K562 (cell line): ENCODE results near the gene MRPS10. TPM values are rescaled to one million over a fixed set of nuclear protein-coding genes. Genes with fewer than 3 reads are reported as not detected.

ENCODE experiments used
- BRD9 ChIP-seq: fragments of 450-650 bp; IDR thresholded peaks from 2 replicates; pipeline ENCODE4 v1.6.1; 2018; ENCODE audit warnings: low read depth; ENCODE audit not compliant: partially characterized antibody
- FOSL1 ChIP-seq: fragments of 200-800 bp; sonication (Bioruptor generic); conservative IDR thresholded peaks from 2 replicates; pipeline ENCODE4 v1.6.1; 2016; ENCODE audit warnings: missing genetic modification characterization, missing compliant biosample characterization
- FOXJ2 ChIP-seq: fragments of 200-800 bp; sonication (Bioruptor generic); IDR thresholded peaks from 2 replicates; pipeline ENCODE4 v1.6.1; 2016; ENCODE audit warnings: missing genetic modification characterization, missing compliant biosample characterization
- KLF10 ChIP-seq: fragments of 250-450 bp; sonication (Bioruptor Pico); IDR thresholded peaks from 2 replicates; pipeline ENCODE4 v1.6.1; 2021; ENCODE audit warnings: matching md5 sums
- KLF6 ChIP-seq: fragments of 250-450 bp; sonication (Bioruptor Pico); IDR thresholded peaks from 2 replicates; pipeline ENCODE4 v1.4.0; 2020; ENCODE audit warnings: mild to moderate bottlenecking, moderate library complexity, borderline replicate concordance
- NFE2L1 ChIP-seq: fragments of 450-650 bp; IDR thresholded peaks from 2 replicates; pipeline ENCODE4 v1.6.1; 2016; ENCODE audit warnings: missing genetic modification characterization, low read depth, mild to moderate bottlenecking, missing compliant biosample characterization, moderate library complexity, borderline replicate concordance
- NRF1 ChIP-seq, 2 experiments: fragments of 450-650 bp; IDR thresholded peaks in 1 of 2; conservative IDR thresholded peaks in 1 of 2; 2 replicates each; pipeline ENCODE4 v1.6.1; 2014; ENCODE audit warnings: mild to moderate bottlenecking in 2 of 2
- SIRT6 ChIP-seq: IDR thresholded peaks from one replicate; pipeline ENCODE4 v1.6.1; 2012; ENCODE audit warnings: low read depth, mild to moderate bottlenecking, control low read depth, inconsistent platforms, low read length, moderate library complexity
- ZNF12 ChIP-seq: sonication (generic); formaldehyde crosslinking; IDR thresholded peaks from 2 replicates; pipeline ENCODE4 v1.4.0; 2020; ENCODE audit warnings: mild to moderate bottlenecking, missing genetic modification reagents
- polyA plus RNA-seq, 8 experiments: library from polyadenylated mRNA; depleted of rRNA in 4 of 8; stranded (reverse) in 5 of 8; unstranded in 3 of 8; fragments of >200 nt; fragmentation: Nextera tagmentation in 2 of 8; fragmentation: Illumina TruSeq in 1 of 8; extraction: Ambion mirVana in 2 of 8; extraction: Trizol in 1 of 8; gene quantifications; 2 replicates each; pipeline versions ENCODE4 v1.2.1 to v1.2.3, GENCODE V29; 2011 to 2014; ENCODE audit warnings: inconsistent platforms in 1 of 8, missing spikeins in 1 of 8
- total RNA-seq, 7 experiments: library from RNA; depleted of rRNA in 6 of 7; stranded (reverse); fragments of >200 nt in 6 of 7; fragmentation: Illumina TruSeq in 2 of 7; extraction: Trizol in 2 of 7; gene quantifications; 2 replicates each; pipeline versions ENCODE4 v1.2.1 to v1.2.3, GENCODE V29; 2011 to 2021; ENCODE audit warnings: low replicate concordance in 1 of 7
- TF ChIP-seq, protein P1 (sequence below): sonication (generic); formaldehyde crosslinking; IDR thresholded peaks from 2 replicates; pipeline ENCODE4 v1.8.1; 2023; ENCODE audit warnings: missing genetic modification reagents, mild to moderate bottlenecking, borderline replicate concordance
- TF ChIP-seq, protein P2 (sequence below): sonication (generic); formaldehyde crosslinking; IDR thresholded peaks from 2 replicates; pipeline ENCODE4 v1.8.0; 2023; ENCODE audit warnings: mild to moderate bottlenecking, missing genetic modification reagents
- TF ChIP-seq, protein P3 (sequence below): fragments of 450-650 bp; IDR thresholded peaks from 2 replicates; pipeline ENCODE4 v1.6.1; 2016
- TF ChIP-seq, protein P4 (sequence below), 2 experiments: fragments of 150-350 bp in 1 of 2; IDR thresholded peaks; 2 replicates each; pipeline ENCODE4 v1.6.1; 2012 to 2016; ENCODE audit warnings: low read depth in 2 of 2, low read length in 2 of 2, mild to moderate bottlenecking in 1 of 2, moderate library complexity in 1 of 2

The MRPS10 gene
- total and polyA plus RNA-seq, 9 of the 15 experiments (the other 6 are each of a cell fraction or from before 2014, with no cell fraction given) = 48.6 to 166 (median 93.7) TPM

DNA sequence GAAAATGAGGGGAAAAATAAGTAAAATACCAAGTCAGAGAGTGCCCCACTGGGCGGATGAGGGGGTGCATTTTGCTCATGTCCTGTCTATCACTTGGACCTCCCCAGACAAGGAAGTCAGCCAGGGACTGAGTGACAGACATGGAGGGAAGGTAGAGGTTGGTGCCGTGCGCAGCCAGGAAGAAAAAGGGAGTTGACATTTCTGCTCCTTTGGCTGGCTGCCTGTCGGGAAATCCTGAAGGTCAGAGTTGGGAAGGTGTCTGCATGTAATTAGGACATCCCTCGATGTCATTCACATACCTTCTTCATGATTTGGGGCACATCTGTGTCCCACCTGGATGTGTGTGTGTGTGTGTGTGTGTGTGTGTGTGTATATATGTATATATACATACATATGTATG, 35.6 kb downstream of the MRPS10 start (continued):
- TF ChIP-seq, protein P1, sequence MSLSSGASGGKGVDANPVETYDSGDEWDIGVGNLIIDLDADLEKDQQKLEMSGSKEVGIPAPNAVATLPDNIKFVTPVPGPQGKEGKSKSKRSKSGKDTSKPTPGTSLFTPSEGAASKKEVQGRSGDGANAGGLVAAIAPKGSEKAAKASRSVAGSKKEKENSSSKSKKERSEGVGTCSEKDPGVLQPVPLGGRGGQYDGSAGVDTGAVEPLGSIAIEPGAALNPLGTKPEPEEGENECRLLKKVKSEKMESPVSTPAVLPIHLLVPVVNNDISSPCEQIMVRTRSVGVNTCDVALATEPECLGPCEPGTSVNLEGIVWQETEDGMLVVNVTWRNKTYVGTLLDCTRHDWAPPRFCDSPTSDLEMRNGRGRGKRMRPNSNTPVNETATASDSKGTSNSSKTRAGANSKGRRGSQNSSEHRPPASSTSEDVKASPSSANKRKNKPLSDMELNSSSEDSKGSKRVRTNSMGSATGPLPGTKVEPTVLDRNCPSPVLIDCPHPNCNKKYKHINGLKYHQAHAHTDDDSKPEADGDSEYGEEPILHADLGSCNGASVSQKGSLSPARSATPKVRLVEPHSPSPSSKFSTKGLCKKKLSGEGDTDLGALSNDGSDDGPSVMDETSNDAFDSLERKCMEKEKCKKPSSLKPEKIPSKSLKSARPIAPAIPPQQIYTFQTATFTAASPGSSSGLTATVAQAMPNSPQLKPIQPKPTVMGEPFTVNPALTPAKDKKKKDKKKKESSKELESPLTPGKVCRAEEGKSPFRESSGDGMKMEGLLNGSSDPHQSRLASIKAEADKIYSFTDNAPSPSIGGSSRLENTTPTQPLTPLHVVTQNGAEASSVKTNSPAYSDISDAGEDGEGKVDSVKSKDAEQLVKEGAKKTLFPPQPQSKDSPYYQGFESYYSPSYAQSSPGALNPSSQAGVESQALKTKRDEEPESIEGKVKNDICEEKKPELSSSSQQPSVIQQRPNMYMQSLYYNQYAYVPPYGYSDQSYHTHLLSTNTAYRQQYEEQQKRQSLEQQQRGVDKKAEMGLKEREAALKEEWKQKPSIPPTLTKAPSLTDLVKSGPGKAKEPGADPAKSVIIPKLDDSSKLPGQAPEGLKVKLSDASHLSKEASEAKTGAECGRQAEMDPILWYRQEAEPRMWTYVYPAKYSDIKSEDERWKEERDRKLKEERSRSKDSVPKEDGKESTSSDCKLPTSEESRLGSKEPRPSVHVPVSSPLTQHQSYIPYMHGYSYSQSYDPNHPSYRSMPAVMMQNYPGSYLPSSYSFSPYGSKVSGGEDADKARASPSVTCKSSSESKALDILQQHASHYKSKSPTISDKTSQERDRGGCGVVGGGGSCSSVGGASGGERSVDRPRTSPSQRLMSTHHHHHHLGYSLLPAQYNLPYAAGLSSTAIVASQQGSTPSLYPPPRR = no peak
- no peak for TF ChIP-seq KLF10
- no peak for TF ChIP-seq BRD9
- TF ChIP-seq, protein P2, sequence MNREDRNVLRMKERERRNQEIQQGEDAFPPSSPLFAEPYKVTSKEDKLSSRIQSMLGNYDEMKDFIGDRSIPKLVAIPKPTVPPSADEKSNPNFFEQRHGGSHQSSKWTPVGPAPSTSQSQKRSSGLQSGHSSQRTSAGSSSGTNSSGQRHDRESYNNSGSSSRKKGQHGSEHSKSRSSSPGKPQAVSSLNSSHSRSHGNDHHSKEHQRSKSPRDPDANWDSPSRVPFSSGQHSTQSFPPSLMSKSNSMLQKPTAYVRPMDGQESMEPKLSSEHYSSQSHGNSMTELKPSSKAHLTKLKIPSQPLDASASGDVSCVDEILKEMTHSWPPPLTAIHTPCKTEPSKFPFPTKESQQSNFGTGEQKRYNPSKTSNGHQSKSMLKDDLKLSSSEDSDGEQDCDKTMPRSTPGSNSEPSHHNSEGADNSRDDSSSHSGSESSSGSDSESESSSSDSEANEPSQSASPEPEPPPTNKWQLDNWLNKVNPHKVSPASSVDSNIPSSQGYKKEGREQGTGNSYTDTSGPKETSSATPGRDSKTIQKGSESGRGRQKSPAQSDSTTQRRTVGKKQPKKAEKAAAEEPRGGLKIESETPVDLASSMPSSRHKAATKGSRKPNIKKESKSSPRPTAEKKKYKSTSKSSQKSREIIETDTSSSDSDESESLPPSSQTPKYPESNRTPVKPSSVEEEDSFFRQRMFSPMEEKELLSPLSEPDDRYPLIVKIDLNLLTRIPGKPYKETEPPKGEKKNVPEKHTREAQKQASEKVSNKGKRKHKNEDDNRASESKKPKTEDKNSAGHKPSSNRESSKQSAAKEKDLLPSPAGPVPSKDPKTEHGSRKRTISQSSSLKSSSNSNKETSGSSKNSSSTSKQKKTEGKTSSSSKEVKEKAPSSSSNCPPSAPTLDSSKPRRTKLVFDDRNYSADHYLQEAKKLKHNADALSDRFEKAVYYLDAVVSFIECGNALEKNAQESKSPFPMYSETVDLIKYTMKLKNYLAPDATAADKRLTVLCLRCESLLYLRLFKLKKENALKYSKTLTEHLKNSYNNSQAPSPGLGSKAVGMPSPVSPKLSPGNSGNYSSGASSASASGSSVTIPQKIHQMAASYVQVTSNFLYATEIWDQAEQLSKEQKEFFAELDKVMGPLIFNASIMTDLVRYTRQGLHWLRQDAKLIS (CRISPR knock-in tag) = no peak
- no peak for TF ChIP-seq SIRT6
- TF ChIP-seq, protein P3, sequence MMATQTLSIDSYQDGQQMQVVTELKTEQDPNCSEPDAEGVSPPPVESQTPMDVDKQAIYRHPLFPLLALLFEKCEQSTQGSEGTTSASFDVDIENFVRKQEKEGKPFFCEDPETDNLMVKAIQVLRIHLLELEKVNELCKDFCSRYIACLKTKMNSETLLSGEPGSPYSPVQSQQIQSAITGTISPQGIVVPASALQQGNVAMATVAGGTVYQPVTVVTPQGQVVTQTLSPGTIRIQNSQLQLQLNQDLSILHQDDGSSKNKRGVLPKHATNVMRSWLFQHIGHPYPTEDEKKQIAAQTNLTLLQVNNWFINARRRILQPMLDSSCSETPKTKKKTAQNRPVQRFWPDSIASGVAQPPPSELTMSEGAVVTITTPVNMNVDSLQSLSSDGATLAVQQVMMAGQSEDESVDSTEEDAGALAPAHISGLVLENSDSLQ = peak; percentile 93
- no peak for TF ChIP-seq FOSL1 (tag)
- TF ChIP-seq, protein P4, sequence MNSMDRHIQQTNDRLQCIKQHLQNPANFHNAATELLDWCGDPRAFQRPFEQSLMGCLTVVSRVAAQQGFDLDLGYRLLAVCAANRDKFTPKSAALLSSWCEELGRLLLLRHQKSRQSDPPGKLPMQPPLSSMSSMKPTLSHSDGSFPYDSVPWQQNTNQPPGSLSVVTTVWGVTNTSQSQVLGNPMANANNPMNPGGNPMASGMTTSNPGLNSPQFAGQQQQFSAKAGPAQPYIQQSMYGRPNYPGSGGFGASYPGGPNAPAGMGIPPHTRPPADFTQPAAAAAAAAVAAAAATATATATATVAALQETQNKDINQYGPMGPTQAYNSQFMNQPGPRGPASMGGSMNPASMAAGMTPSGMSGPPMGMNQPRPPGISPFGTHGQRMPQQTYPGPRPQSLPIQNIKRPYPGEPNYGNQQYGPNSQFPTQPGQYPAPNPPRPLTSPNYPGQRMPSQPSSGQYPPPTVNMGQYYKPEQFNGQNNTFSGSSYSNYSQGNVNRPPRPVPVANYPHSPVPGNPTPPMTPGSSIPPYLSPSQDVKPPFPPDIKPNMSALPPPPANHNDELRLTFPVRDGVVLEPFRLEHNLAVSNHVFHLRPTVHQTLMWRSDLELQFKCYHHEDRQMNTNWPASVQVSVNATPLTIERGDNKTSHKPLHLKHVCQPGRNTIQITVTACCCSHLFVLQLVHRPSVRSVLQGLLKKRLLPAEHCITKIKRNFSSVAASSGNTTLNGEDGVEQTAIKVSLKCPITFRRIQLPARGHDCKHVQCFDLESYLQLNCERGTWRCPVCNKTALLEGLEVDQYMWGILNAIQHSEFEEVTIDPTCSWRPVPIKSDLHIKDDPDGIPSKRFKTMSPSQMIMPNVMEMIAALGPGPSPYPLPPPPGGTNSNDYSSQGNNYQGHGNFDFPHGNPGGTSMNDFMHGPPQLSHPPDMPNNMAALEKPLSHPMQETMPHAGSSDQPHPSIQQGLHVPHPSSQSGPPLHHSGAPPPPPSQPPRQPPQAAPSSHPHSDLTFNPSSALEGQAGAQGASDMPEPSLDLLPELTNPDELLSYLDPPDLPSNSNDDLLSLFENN (IDR thresholded peaks at IDR 0.05; ENCODE audit: low read depth in 2 of 2, low read length in 2 of 2) = no peak
- no peak for TF ChIP-seq ZNF12 (CRISPR knock-in tag)
- no peak for TF ChIP-seq KLF6
- no peak for TF ChIP-seq NFE2L1 (tag)
- TF ChIP-seq FOXJ2 (tag) = no peak
- peak; percentile 81 to 83 for TF ChIP-seq NRF1 (conservative IDR thresholded peaks at IDR 0.05 in 1 of 2, IDR thresholded peaks at IDR 0.05 in 1 of 2)
